H9 (cell line): ENCODE data around the gene SLCO2A1. TPM values are rescaled to one million over a fixed set of nuclear protein-coding genes. Genes with fewer than 3 reads are reported as not detected.

Experiments
- DNase-seq: peaks from one replicate; pipeline ENCODE4 v3.0.0-alpha.2; 2017
- H2AFZ ChIP-seq: one replicate; pipeline ENCODE4 v1.6.1; 2013; ENCODE audit warnings: mild to moderate bottlenecking, low read length, control low read depth, moderate library complexity
- H2AK5ac ChIP-seq: 2 replicates; pipeline ENCODE4 v1.6.1; 2013; ENCODE audit warnings: low read length, control low read depth, mixed read lengths; ENCODE audit not compliant: insufficient read length
- H2BK120ac ChIP-seq: one replicate; pipeline ENCODE4 v1.6.1; 2013; ENCODE audit warnings: low read depth, mild to moderate bottlenecking, low read length, control low read depth, inconsistent platforms; ENCODE audit not compliant: poor library complexity, severe bottlenecking
- H2BK12ac ChIP-seq: 2 replicates; pipeline ENCODE4 v1.6.1; 2013; ENCODE audit warnings: low read length, control low read depth, mixed read lengths, low read depth; ENCODE audit not compliant: insufficient read length
- H2BK15ac ChIP-seq: 2 replicates; pipeline ENCODE4 v1.6.1; 2013; ENCODE audit warnings: low read depth, low read length, control low read depth
- H2BK20ac ChIP-seq: one replicate; pipeline ENCODE4 v1.6.1; 2013; ENCODE audit warnings: low read depth, mild to moderate bottlenecking, low read length, control low read depth, inconsistent platforms; ENCODE audit not compliant: poor library complexity, severe bottlenecking
- H2BK5ac ChIP-seq: 2 replicates; pipeline ENCODE4 v1.6.1; 2013; ENCODE audit warnings: low read length, control low read depth, mixed read lengths; ENCODE audit not compliant: insufficient read length
- H3K14ac ChIP-seq: 2 replicates; pipeline ENCODE4 v1.6.1; 2013; ENCODE audit warnings: low read length, control low read depth; ENCODE audit not compliant: insufficient read depth
- H3K18ac ChIP-seq: 2 replicates; pipeline ENCODE4 v1.6.1; 2013; ENCODE audit warnings: low read depth, mild to moderate bottlenecking, mixed read lengths, low read length, control low read depth; ENCODE audit not compliant: insufficient read length
- H3K23ac ChIP-seq: 2 replicates; pipeline ENCODE4 v1.6.1; 2013; ENCODE audit warnings: low read length, control low read depth, mixed read lengths, low read depth; ENCODE audit not compliant: insufficient read length
- H3K23me2 ChIP-seq: 2 replicates; pipeline ENCODE4 v1.6.1; 2013; ENCODE audit warnings: low read depth, mild to moderate bottlenecking, mixed read lengths, low read length, control low read depth; ENCODE audit not compliant: insufficient read length, poor library complexity, severe bottlenecking
- H3K27ac ChIP-seq: 2 replicates; pipeline ENCODE4 v1.5.1; 2013; ENCODE audit warnings: low read length, control low read depth, mixed read lengths, low read depth; ENCODE audit not compliant: insufficient read length
- H3K27me3 ChIP-seq: 2 replicates; pipeline ENCODE4 v1.6.1; 2013; ENCODE audit warnings: low read length, control low read depth, inconsistent platforms; ENCODE audit not compliant: insufficient read depth
- H3K4ac ChIP-seq: 2 replicates; pipeline ENCODE4 v1.6.1; 2013; ENCODE audit warnings: low read depth, mild to moderate bottlenecking, control low read depth, inconsistent platforms, low read length, moderate library complexity
- H3K4me1 ChIP-seq: 2 replicates; pipeline ENCODE4 v1.6.1; 2013; ENCODE audit warnings: low read length, control low read depth, inconsistent platforms; ENCODE audit not compliant: insufficient read depth
- H3K4me2 ChIP-seq: 2 replicates; pipeline ENCODE4 v1.6.1; 2013; ENCODE audit warnings: low read length, control low read depth, mixed read lengths; ENCODE audit not compliant: insufficient read length, insufficient read depth
- H3K56ac ChIP-seq: 2 replicates; pipeline ENCODE4 v1.6.1; 2013; ENCODE audit warnings: low read depth, mild to moderate bottlenecking, mixed read lengths, low read length, control low read depth; ENCODE audit not compliant: insufficient read length
- H3K79me1 ChIP-seq: 2 replicates; pipeline ENCODE4 v1.6.1; 2013; ENCODE audit warnings: low read depth, mild to moderate bottlenecking, moderate library complexity, low read length, control low read depth, inconsistent platforms; ENCODE audit not compliant: insufficient read depth, poor library complexity, severe bottlenecking
- H3K79me2 ChIP-seq: 2 replicates; pipeline ENCODE4 v1.6.1; 2013; ENCODE audit warnings: low read length, control low read depth, inconsistent platforms; ENCODE audit not compliant: insufficient read depth
- H3K9ac ChIP-seq: 2 replicates; pipeline ENCODE4 v1.6.1; 2013; ENCODE audit warnings: low read length, control low read depth, mixed read lengths; ENCODE audit not compliant: insufficient read length; ENCODE audit errors: extremely low read depth
- H3K9me3 ChIP-seq: one replicate; pipeline ENCODE4 v1.6.1; 2013; ENCODE audit warnings: low read depth, low read length, inconsistent platforms; ENCODE audit not compliant: control insufficient read depth
- H3T11ph ChIP-seq: one replicate; pipeline ENCODE4 v1.6.1; 2013; ENCODE audit warnings: mild to moderate bottlenecking, low read length, control low read depth, inconsistent platforms
- H4K20me1 ChIP-seq: one replicate; pipeline ENCODE4 v1.6.1; 2013; ENCODE audit not compliant: control insufficient read depth, insufficient read length, insufficient read depth
- H4K5ac ChIP-seq: 2 replicates; pipeline ENCODE4 v1.6.1; 2013; ENCODE audit warnings: low read depth, mild to moderate bottlenecking, mixed read lengths, low read length, control low read depth; ENCODE audit not compliant: insufficient read length
- H4K8ac ChIP-seq: replicated peaks from 2 replicates; pipeline ENCODE4 v1.6.1; 2013; ENCODE audit warnings: low read length, control low read depth, mixed read lengths, low read depth; ENCODE audit not compliant: insufficient read length
- H4K91ac ChIP-seq: 2 replicates; pipeline ENCODE4 v1.6.1; 2013; ENCODE audit warnings: low read depth, mild to moderate bottlenecking, moderate library complexity, mixed read lengths, low read length, control low read depth; ENCODE audit not compliant: insufficient read length
- H3K27ac Mint-ChIP-seq, 3 experiments: 2 replicates in 2 of 3; 3 replicates in 1 of 3; pipeline ENCODE4 v1.8.0; 2020 to 2021; ENCODE audit warnings: mixed read lengths in 3 of 3, mild to moderate bottlenecking in 1 of 3, moderate library complexity in 1 of 3
- H3K27me3 Mint-ChIP-seq: 2 replicates; pipeline ENCODE4 v1.8.0; 2021; ENCODE audit warnings: low read depth, mild to moderate bottlenecking, moderate library complexity, mixed read lengths
- H3K36me3 Mint-ChIP-seq, 3 experiments: 2 replicates in 2 of 3; 3 replicates in 1 of 3; pipeline ENCODE4 v1.8.0; 2020 to 2021; ENCODE audit warnings: low read depth in 3 of 3, mixed read lengths in 3 of 3; ENCODE audit not compliant: insufficient read depth in 1 of 3
- H3K4me1 Mint-ChIP-seq, 2 experiments: 2 replicates each; pipeline ENCODE4 v1.8.0; 2020; ENCODE audit warnings: mixed read lengths in 2 of 2
- H3K4me3 Mint-ChIP-seq, 2 experiments: 2 replicates in 1 of 2; 3 replicates in 1 of 2; pipeline ENCODE4 v1.8.0; 2020 to 2021; ENCODE audit warnings: mild to moderate bottlenecking in 2 of 2, mixed read lengths in 2 of 2, moderate library complexity in 1 of 2
- H3K9me3 Mint-ChIP-seq, 2 experiments: 2 replicates in 1 of 2; 3 replicates in 1 of 2; pipeline ENCODE4 v1.8.0; 2020; ENCODE audit warnings: mild to moderate bottlenecking in 2 of 2, mixed read lengths in 2 of 2, moderate library complexity in 1 of 2
- CTCF ChIP-seq: fragments of 200-600 bp; sonication (generic); conservative IDR thresholded peaks from 3 replicates; pipeline ENCODE4 v1.8.0; 2021; ENCODE audit warnings: antibody characterized with exemption, mild to moderate bottlenecking
- WGBS: extraction: QIAGEN DNeasy Blood & Tissue Kit; methylation state at CpG from one replicate; pipeline ENCODE4 v1.1.7; 2013; ENCODE audit warnings: missing lambda C conversion rate, low lambda C conversion rate, mixed read lengths; ENCODE audit not compliant: insufficient read length; ENCODE audit errors: extremely low coverage; 5-methylcytosine and 5-hydroxymethylcytosine counted together
- total RNA-seq: library from RNA; stranded (reverse); gene quantifications from 2 replicates; pipeline ENCODE4 v1.2.1, GENCODE V29; 2021

SLCO2A1 gene
- total RNA-seq, 1 experiment from 2014 or later: 0.98 TPM

- Histone ChIP-seq H4K8ac (no peak overlapping the region), H3K79me2 (no peaks in the 10 kb centered on the region), H3K4ac (no peak overlapping the region), H3K9me3 (no peaks in the 10 kb centered on the region), H3K27me3 (no peaks in the 10 kb centered on the region; the same call in 1 of the 2 replicates), H3K14ac (no peak overlapping the region), H2BK15ac (no peak overlapping the region), H2BK120ac (no peak overlapping the region), H2AFZ (no peak overlapping the region), H3K23me2 (no peaks in the 10 kb centered on the region), H3K4me1 (no peaks in the 10 kb centered on the region), H4K5ac (no peak overlapping the region), H3K56ac (no peak overlapping the region), H3K27ac (no peak overlapping the region), H2BK5ac (no peak overlapping the region), H2BK20ac (no peak overlapping the region), H3K9ac (no peak overlapping the region), H4K91ac (no peak overlapping the region), H3K79me1 (no peaks in the 10 kb centered on the region), H4K20me1 (no peaks in the 10 kb centered on the region), H2BK12ac (no peak overlapping the region), H3K23ac (no peak overlapping the region), H2AK5ac (no peak overlapping the region), H3K4me2 (no peak overlapping the region), H3K18ac (no peak overlapping the region), H3T11ph (no peak overlapping the region)
- peak overlapping the region in 1 of 3 experiments; percentile 50; a peak in 1 of 7 replicates for H3K27ac Mint-ChIP-seq
- no peak overlapping the region for H3K4me3 Mint-ChIP-seq
- peaks cover 0 to 9% of the 10 kb centered on the region in 2 experiments; a peak in 3 of 4 replicates for H3K4me1 Mint-ChIP-seq
- no peaks in the 10 kb centered on the region for H3K36me3 Mint-ChIP-seq
- peaks cover 0 to 7% of the 10 kb centered on the region in 2 experiments; a peak in 1 of 5 replicates for H3K9me3 Mint-ChIP-seq
- TF ChIP-seq CTCF: no peak
- no CpG with 5 or more reads among the region's 7 CpGs for WGBS
- no peak for DNase-seq
- peaks cover 8% of the 10 kb centered on the region for H3K27me3 Mint-ChIP-seq
Measured at GRCh38 chr3:134068429-134068828, 38.7 kb upstream of the SLCO2A1 start.
